ENCODE results near the gene EVI2A.

The EVI2A gene

GRCh38 chr17:31274252-31274651 lies 47.2 kb downstream of the EVI2A start (continued):
- no peak for TF ChIP-seq ZNF362 (tag by site-specific recombination; IDR thresholded peaks at IDR 0.05)
- peak; percentile 76; the same call in 1 of the 2 replicates for TF ChIP-seq ZNF26 (tag by site-specific recombination; IDR thresholded peaks at IDR 0.05)
- TF ChIP-seq ZNF664 (tag by site-specific recombination; IDR thresholded peaks at IDR 0.05): peak; percentile 64; the same call in 1 of the 2 replicates
- peak; percentile 67 for TF ChIP-seq PRDM6 (tag by site-specific recombination; IDR thresholded peaks at IDR 0.05)
- no peak for TF ChIP-seq ZNF677 (tag by site-specific recombination; IDR thresholded peaks at IDR 0.05)
- TF ChIP-seq OSR2 (tag by site-specific recombination; IDR thresholded peaks at IDR 0.05): 0 out of 2 replicates have a peak, but pooled peaks have one; percentile 15

- H3K9me3 ChIP-seq (ENCODE audit: control insufficient read depth, insufficient read depth, low read depth, low read length): no peaks in the 10 kb centered on the region
- H3K4me3 ChIP-seq (ENCODE audit: low read depth, low read length): no peak overlapping the region
- H3K36me3 ChIP-seq (ENCODE audit: control insufficient read depth in 2 of 2, insufficient read depth in 1 of 2, low read length in 2 of 2): peaks cover 28 to 41% of the 10 kb centered on the region in 2 experiments
- ChIA-PET CTCF (no interaction called here), POLR2A (no interaction called here)
- H3K4me1 ChIP-seq (ENCODE audit: control insufficient read depth, insufficient read depth, low read length): peaks cover 7% of the 10 kb centered on the region
- no peak for TF ChIP-seq KLF7 (tag by site-specific recombination; IDR thresholded peaks at IDR 0.05; ENCODE audit: borderline replicate concordance)
- no peak for TF ChIP-seq ZNF571 (tag by site-specific recombination; IDR thresholded peaks at IDR 0.05)
- no peak for TF ChIP-seq ZSCAN30 (tag by site-specific recombination; IDR thresholded peaks at IDR 0.05)
- TF ChIP-seq ZNF677 (tag by site-specific recombination; IDR thresholded peaks at IDR 0.05): no peak
- TF ChIP-seq SETDB1 (IDR thresholded peaks at IDR 0.05; ENCODE audit: insufficient read length, low read length): no peak
- no peak for TF ChIP-seq ZNF530 (tag by site-specific recombination; IDR thresholded peaks at IDR 0.05; ENCODE audit: low read depth)
- no peak for TF ChIP-seq BCL6B (tag by site-specific recombination; IDR thresholded peaks at IDR 0.05)
- TF ChIP-seq ZBTB17 (tag by site-specific recombination; IDR thresholded peaks at IDR 0.05): no peak
- no peak for TF ChIP-seq BCL11A (tag by site-specific recombination; IDR thresholded peaks at IDR 0.05; ENCODE audit: low read depth)
- no peak for TF ChIP-seq ZNF324 (tag by site-specific recombination; IDR thresholded peaks at IDR 0.05)
- no peak for TF ChIP-seq RBAK (tag by site-specific recombination; IDR thresholded peaks at IDR 0.05)
- no peak for TF ChIP-seq ELK4 (IDR thresholded peaks at IDR 0.05; ENCODE audit: borderline replicate concordance, low read depth, low read length)
- no peak for TF ChIP-seq ZNF433 (tag by site-specific recombination; IDR thresholded peaks at IDR 0.05; ENCODE audit: low read depth)
- TF ChIP-seq IKZF3 (tag by site-specific recombination; IDR thresholded peaks at IDR 0.05): no peak
- TF ChIP-seq ZBTB7A (tag by site-specific recombination; IDR thresholded peaks at IDR 0.05; ENCODE audit: low read depth): no peak
- no peak for TF ChIP-seq MYNN (tag by site-specific recombination; IDR thresholded peaks at IDR 0.05; ENCODE audit: borderline replicate concordance)
- TF ChIP-seq ZNF639 (tag by site-specific recombination; IDR thresholded peaks at IDR 0.05): no peak
- no peak overlapping the region for H3K27ac ChIP-seq (ENCODE audit: extremely low read depth, low read depth, low read length)
Measured at GRCh38 chr17:31273516-31273915, 47.9 kb downstream of the EVI2A start.

Data from HEK293 (cell line).